Breast epithelium (tissue), 3 donors: ENCODE measurements around the gene PAK1.

Experiments
- POLR2AphosphoS5 ChIP-seq, 3 donors: sonication (generic); formaldehyde crosslinking; IDR thresholded peaks; one replicate each; pipeline ENCODE4 v1.6.1; 2017; ENCODE audit warnings: antibody characterized with exemption in 3 of 3
- TF ChIP-seq, protein P1 (sequence below), 3 donors: fragments of 450-650 bp; IDR thresholded peaks; one replicate each; pipeline ENCODE4 v1.5.1; 2016 to 2017; ENCODE audit warnings: antibody characterized with exemption in 3 of 3, mild to moderate bottlenecking in 3 of 3, moderate library complexity in 3 of 3

DNA sequence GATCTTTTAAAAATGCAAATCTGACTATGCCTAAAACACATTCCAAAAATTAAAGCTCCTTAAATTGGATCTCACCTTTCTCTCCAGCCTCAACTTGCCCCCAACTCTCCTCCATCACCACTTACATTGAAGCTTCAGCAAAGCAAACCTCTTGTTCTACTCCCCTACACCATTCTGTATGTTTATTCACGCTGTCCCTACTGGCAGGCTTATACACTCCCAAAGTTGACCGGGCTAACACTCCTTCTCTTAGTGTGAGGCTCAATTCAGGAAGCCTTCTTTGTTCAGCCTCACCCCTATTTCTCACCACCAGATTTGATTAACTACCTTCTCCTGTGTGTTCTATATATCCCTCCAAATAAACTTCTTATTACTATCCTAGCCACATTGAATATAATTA is 170.6 kb downstream of the PAK1 start:
- TF ChIP-seq, protein P1, sequence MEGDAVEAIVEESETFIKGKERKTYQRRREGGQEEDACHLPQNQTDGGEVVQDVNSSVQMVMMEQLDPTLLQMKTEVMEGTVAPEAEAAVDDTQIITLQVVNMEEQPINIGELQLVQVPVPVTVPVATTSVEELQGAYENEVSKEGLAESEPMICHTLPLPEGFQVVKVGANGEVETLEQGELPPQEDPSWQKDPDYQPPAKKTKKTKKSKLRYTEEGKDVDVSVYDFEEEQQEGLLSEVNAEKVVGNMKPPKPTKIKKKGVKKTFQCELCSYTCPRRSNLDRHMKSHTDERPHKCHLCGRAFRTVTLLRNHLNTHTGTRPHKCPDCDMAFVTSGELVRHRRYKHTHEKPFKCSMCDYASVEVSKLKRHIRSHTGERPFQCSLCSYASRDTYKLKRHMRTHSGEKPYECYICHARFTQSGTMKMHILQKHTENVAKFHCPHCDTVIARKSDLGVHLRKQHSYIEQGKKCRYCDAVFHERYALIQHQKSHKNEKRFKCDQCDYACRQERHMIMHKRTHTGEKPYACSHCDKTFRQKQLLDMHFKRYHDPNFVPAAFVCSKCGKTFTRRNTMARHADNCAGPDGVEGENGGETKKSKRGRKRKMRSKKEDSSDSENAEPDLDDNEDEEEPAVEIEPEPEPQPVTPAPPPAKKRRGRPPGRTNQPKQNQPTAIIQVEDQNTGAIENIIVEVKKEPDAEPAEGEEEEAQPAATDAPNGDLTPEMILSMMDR (IDR thresholded peaks at IDR 0.05) = no peak
- no peak for TF ChIP-seq POLR2AphosphoS5 (IDR thresholded peaks at IDR 0.05)
